BLaER1 treated with 17β-estradiol and CSF1 and Interleukin-3, amounts not matched to agents 10 nM and 100 nM (cell line): ENCODE measurements around the gene TPGS1.

Source experiments
- H3K27ac ChIP-seq, 11 experiments: shearing (Covaris generic); formaldehyde crosslinking; 2 replicates each; pipeline ENCODE4 v1.8.1; 2022
- H3K27me3 ChIP-seq, 11 experiments: shearing (Covaris generic); formaldehyde crosslinking; 2 replicates each; pipeline ENCODE4 v1.8.1; 2022
- H3K36me3 ChIP-seq, 11 experiments: shearing (Covaris generic); formaldehyde crosslinking; 2 replicates each; pipeline ENCODE4 v1.8.1; 2022
- H3K4me1 ChIP-seq, 10 experiments: shearing (Covaris generic); formaldehyde crosslinking; 2 replicates each; pipeline ENCODE4 v1.8.1; 2022
- H3K4me2 ChIP-seq, 11 experiments: shearing (Covaris generic); formaldehyde crosslinking; 2 replicates each; pipeline ENCODE4 v1.8.1; 2022
- H3K4me3 ChIP-seq, 10 experiments: shearing (Covaris generic); formaldehyde crosslinking; 2 replicates each; pipeline ENCODE4 v1.8.1; 2022
- H3K9ac ChIP-seq, 11 experiments: shearing (Covaris generic); formaldehyde crosslinking; 2 replicates each; pipeline ENCODE4 v1.8.1; 2022
- H3K9me3 ChIP-seq, 11 experiments: shearing (Covaris generic); formaldehyde crosslinking; replicated peaks in 1 of 11; 2 replicates each; pipeline ENCODE4 v1.8.1; 2022
- H4K20me1 ChIP-seq, 11 experiments: shearing (Covaris generic); formaldehyde crosslinking; 2 replicates each; pipeline ENCODE4 v1.8.1; 2022
- Cebpa-rat ChIP-seq, 11 experiments: shearing (Covaris generic); IDR thresholded peaks; 2 replicates each; pipeline ENCODE4 v1.8.1; 2022

TPGS1 gene

DNA sequence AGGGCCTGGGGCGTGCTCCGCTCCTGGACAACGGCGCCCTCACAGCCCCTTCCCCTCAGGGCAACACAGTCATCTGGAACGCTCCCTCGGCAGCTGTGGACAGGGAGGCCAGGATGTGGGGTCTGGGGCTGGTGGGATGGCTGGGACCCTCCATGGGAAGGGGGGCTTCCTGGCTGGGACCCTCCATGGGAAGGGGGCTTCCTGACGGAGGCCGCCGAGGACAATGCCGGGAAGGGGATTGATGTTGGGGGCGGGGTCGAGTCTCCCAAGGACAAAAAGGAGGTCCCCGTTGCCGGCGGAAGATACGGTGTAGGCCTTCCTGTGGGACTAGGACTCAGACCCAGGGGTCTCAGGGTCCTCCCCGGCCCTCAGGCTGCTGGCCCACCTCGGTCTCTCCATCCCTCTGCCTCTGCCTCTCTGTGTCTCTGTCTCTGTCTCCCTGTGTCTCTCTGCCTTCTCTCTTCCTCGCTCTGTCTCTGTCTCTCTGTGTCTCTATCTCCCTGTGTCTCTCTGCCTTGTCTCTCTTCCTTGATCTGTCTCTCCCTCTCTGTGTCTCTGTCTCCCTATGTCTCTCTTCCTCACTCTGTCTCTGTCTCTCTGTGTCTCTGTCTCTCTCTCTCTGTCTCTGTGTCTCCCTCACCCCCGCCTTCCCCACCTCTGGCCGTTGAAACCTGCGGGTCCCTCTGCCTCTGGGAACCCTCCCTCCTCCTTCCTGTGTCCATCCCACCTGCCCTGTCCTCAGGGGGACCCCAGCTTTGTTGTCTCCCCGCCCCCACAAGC is 13.7 kb upstream of the TPGS1 start:
- Histone ChIP-seq H4K20me1 (peaks cover 0 to 7% (median 0%) of the 10 kb centered on the region in 11 experiments; a peak in 2 of 22 replicates), H3K9ac (no peak overlapping the region), H3K27ac (no peak overlapping the region), H3K36me3 (no peaks in the 10 kb centered on the region), H3K27me3 (peaks cover 26 to 46% (median 28%) of the 10 kb centered on the region in 11 experiments), H3K4me3 (no peak overlapping the region), H3K4me2 (0 out of 22 replicates have a peak overlapping the region, but pooled peaks of 1 of the 11 experiments have one; percentile 9), H3K4me1 (peaks cover 13 to 34% (median 26%) of the 10 kb centered on the region in 10 experiments), H3K9me3 (peaks cover 0 to 12% (median 8%) of the 10 kb centered on the region in 11 experiments; a peak in 13 of 22 replicates)
- no peak for TF ChIP-seq Cebpa-rat (IDR thresholded peaks at IDR 0.05)

DNA sequence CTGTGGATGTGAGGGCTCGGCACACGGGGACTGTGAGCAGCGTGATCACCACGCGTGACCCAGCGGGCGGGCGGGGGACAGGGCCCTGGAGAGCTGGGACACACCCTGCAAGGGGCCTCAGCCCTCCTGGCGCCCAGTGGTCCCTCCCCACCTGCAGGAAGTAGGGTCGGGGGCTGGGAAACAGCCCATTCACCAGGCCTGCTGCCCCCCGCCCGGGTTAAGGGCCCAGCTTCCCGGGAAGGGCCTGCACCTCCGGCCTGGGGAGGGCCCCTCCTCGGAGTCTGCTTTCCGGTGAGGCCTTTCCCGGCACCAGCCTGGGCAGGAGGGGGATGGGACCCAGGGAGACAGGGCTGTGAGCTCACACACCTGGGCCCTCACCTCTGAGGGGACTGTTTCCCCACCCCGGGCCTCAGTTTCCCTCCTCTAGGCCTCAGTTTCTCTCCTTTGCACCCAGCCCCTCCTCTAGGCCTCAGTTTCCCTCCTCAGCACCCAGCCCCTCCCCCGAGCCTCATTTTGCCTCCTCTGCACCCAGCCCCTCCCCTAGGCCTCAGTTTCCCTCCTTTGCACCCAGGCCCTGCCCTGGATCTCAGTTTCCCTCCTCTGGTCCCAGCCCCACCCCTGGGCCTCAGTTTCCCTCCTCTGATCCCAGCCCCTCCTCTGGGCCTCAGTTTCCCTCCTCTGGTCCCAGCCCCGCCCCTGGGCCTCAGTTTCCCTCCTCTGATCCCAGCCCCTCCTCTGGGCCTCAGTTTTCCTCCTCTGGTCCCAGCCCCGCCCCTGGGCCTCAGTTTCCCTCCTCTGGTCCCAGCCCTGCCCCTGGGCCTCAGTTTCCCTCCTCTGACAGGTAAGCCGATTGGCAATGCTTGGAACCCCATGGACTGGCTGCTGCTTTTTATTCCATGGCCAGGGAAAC is 12.9 kb upstream of the TPGS1 start:
- Histone ChIP-seq H4K20me1 (peaks cover 0 to 7% (median 0%) of the 10 kb centered on the region in 11 experiments; a peak in 2 of 22 replicates), H3K9ac (no peak overlapping the region), H3K4me1 (peaks cover 12 to 37% (median 25%) of the 10 kb centered on the region in 10 experiments), H3K27me3 (peaks cover 33 to 53% (median 35%) of the 10 kb centered on the region in 11 experiments), H3K4me2 (0 out of 22 replicates have a peak overlapping the region, but pooled peaks of 3 of the 11 experiments have one; percentile 9 to 13 (median 10)), H3K4me3 (no peak overlapping the region), H3K27ac (no peak overlapping the region), H3K9me3 (peaks cover 0 to 12% (median 8%) of the 10 kb centered on the region in 11 experiments; a peak in 13 of 22 replicates), H3K36me3 (no peaks in the 10 kb centered on the region)
- no peak for TF ChIP-seq Cebpa-rat (IDR thresholded peaks at IDR 0.05)

DNA sequence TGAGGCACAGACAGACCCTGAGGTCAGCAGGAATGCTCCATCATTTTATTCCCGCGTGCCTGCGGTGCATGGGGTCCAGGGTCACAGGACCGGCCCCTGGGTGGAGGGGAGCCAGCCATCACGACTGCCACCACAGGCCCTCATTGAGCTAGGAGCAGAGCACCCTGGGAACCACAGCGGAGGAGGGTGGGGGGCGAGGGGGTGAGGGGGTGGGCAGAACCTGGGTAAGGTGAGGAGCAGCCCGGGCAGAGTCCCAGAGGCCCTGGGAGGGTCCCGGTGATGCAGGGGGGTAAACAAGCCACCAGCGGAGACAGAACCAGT is 12.3 kb upstream of the TPGS1 start:
- Histone ChIP-seq H3K4me3 (no peak overlapping the region), H3K4me1 (peaks cover 6 to 32% (median 19%) of the 10 kb centered on the region in 10 experiments), H3K4me2 (no peak overlapping the region), H3K27me3 (peaks cover 33 to 56% (median 38%) of the 10 kb centered on the region in 11 experiments), H4K20me1 (peaks cover 0 to 7% (median 0%) of the 10 kb centered on the region in 11 experiments; a peak in 2 of 22 replicates), H3K9ac (no peak overlapping the region), H3K27ac (no peak overlapping the region), H3K36me3 (no peaks in the 10 kb centered on the region), H3K9me3 (peaks cover 0 to 12% (median 8%) of the 10 kb centered on the region in 11 experiments; a peak in 13 of 22 replicates)
- no peak for TF ChIP-seq Cebpa-rat (IDR thresholded peaks at IDR 0.05)

DNA sequence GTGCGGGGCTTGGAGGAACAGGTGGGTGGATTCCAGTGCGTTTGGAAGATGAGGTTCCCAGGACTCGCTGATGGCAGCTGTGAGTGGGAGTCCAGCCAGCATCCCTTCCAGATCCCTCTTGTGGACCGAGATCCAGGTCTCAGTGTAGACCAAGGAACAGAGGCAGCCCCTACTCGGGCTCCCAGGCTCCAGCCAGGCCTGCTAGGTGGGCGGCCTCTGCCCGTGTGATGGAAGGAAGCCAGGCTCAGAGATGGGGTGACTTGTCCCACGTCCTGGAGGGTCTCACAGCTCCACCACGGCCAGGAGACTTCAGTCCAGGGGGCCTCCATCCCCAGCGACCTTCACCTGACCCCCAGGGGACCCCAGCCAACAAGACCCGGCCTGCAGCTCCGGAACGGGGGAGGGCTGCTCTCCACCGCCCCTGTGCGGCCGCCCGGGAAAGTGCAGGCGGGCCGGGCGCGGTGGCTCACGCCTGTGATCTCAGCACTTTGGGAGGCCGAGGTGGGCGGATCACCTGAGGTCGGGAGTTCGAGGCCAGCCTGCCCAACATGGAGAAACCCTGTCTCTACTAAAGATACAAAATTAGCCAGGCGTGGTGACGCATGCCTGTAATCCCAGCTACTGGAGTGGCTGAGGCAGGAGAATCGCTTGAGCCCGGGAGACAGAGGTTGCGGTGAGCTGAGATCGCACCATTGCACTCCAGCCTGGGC is 11.7 kb upstream of the TPGS1 start:
- TF ChIP-seq Cebpa-rat (IDR thresholded peaks at IDR 0.05): no peak
- Histone ChIP-seq H4K20me1 (peaks cover 0 to 7% (median 0%) of the 10 kb centered on the region in 11 experiments; a peak in 2 of 22 replicates), H3K27ac (no peak overlapping the region), H3K4me2 (peak overlapping the region in 2 of 11 experiments; percentile 4 to 16; a peak in 3 of 22 replicates), H3K9ac (no peak overlapping the region), H3K4me3 (no peak overlapping the region), H3K9me3 (peaks cover 0 to 12% (median 8%) of the 10 kb centered on the region in 11 experiments; a peak in 13 of 22 replicates), H3K36me3 (no peaks in the 10 kb centered on the region), H3K4me1 (peaks cover 1 to 27% (median 14%) of the 10 kb centered on the region in 10 experiments; a peak in 18 of 20 replicates), H3K27me3 (peaks cover 33 to 56% (median 38%) of the 10 kb centered on the region in 11 experiments)

DNA sequence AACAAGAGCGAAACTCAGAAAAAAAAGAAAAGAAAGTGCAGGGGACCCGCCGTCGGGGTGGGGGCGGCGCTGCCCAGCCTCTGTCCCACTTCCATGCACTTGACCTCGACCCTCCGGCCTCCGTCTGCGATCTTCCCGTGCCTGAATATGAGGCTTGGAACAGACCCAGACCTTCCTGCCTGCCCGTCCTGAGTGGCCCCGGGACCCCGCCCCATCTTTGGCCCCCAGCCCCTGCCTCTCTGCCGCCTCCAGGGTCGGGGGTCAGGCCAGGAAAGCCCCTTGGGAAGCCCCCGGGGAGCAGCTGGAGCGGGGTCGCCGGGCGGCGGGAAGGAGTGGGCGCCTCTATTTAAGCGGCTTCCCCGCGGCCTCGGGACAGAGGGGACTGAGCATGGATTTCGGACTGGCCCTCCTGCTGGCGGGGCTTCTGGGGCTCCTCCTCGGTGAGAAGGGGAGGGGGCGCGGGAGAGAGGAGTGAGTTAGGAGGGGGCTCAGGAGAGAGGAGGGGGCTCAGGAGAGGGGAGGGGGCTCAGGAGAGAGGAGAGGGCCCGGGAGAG is 11.1 kb upstream of the TPGS1 start, which contains the start of gene MADCAM1:
Gene MADCAM1 (plus strand): TSS at position 375 of the 554 bp plus-strand sequence. CDS start 14 bp downstream, at position 389.
- Histone ChIP-seq H3K27me3 (peaks cover 33 to 56% (median 38%) of the 10 kb centered on the region in 11 experiments), H3K9ac (no peak within 1 kb of the TSS), H3K27ac (no peak within 1 kb of the TSS), H3K9me3 (peaks cover 0 to 12% (median 8%) of the 10 kb centered on the region in 11 experiments; a peak in 13 of 22 replicates), H3K4me1 (peaks cover 0 to 25% (median 14%) of the 10 kb centered on the region in 10 experiments; a peak in 17 of 20 replicates), H3K4me3 (no peak within 1 kb of the TSS), H3K36me3 (no peaks in the 10 kb centered on the region), H3K4me2 (peak within 1 kb of the TSS in 2 of 11 experiments; percentile 4 to 16; a peak in 3 of 22 replicates), H4K20me1 (peaks cover 0 to 7% (median 0%) of the 10 kb centered on the region in 11 experiments; a peak in 2 of 22 replicates)
- TF ChIP-seq Cebpa-rat (IDR thresholded peaks at IDR 0.05): no peak

DNA sequence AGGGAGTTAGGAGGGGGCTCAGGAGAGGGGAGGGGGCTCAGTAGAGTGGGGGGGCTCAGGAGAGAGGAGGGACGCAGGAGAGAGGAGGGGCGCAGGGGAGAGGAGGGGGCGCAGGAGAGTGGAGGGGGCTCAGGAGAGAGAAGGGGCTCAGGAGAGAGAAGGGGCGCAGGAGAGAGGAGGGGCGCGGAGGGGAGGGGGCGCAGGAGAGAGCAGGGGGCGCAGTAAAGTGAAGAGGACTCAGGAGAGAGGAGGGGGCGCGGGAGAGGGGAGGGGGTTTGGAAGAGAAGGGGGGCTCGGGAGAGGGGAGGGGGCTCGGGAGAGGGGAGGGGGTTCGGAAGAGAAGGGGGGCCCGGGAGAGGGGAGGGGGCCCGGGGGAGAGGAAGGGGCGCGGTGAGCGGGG is 10.3 kb upstream of the TPGS1 start:
- Histone ChIP-seq H3K9ac (no peak overlapping the region), H3K4me3 (no peak overlapping the region), H3K9me3 (peaks cover 2 to 18% (median 8%) of the 10 kb centered on the region in 11 experiments; a peak in 18 of 22 replicates), H3K36me3 (no peaks in the 10 kb centered on the region), H3K4me1 (peaks cover 0 to 33% (median 20%) of the 10 kb centered on the region in 10 experiments; a peak in 17 of 20 replicates), H4K20me1 (peaks cover 0 to 7% (median 0%) of the 10 kb centered on the region in 11 experiments; a peak in 2 of 22 replicates), H3K27me3 (peaks cover 33 to 56% (median 38%) of the 10 kb centered on the region in 11 experiments), H3K27ac (no peak overlapping the region), H3K4me2 (no peak overlapping the region)
- TF ChIP-seq Cebpa-rat (IDR thresholded peaks at IDR 0.05): no peak

DNA sequence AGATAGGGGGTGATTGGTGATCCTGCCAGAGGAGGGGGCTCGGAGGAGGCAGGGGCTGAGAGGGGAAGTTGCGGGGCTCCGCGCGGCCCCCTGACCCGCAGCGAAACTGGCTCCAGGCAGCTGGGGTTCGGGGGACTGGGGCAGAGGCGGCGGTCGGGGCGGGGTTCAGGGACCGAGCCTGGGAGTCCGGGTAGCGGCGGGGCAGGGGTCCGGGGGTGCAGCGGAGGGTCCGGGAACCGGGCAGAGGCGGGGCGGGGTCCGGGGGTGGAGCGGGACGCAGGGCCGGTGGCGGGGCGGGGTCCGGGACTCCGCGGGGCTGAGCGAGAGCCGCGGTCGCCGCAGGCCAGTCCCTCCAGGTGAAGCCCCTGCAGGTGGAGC is 9.8 kb upstream of the TPGS1 start:
- peak overlapping the region in 1 of 10 experiments; percentile 50; a peak in 2 of 20 replicates for H3K4me3 ChIP-seq
- H4K20me1 ChIP-seq: peaks cover 0 to 7% (median 0%) of the 10 kb centered on the region in 11 experiments; a peak in 2 of 22 replicates
- H3K4me1 ChIP-seq: peaks cover under 1 to 38% (median 25%) of the 10 kb centered on the region in 10 experiments; a peak in 18 of 20 replicates
- no peaks in the 10 kb centered on the region for H3K36me3 ChIP-seq
- peaks cover 0 to 19% (median 7%) of the 10 kb centered on the region in 11 experiments; a peak in 17 of 22 replicates for H3K9me3 ChIP-seq
- TF ChIP-seq Cebpa-rat (IDR thresholded peaks at IDR 0.05): no peak
- peak overlapping the region in 4 of 11 experiments; percentile 61 to 83 (median 78); a peak in 6 of 22 replicates for H3K4me2 ChIP-seq
- H3K27ac ChIP-seq: no peak overlapping the region
- peaks cover 33 to 56% (median 38%) of the 10 kb centered on the region in 11 experiments for H3K27me3 ChIP-seq
- no peak overlapping the region for H3K9ac ChIP-seq
